ENCODE results near the gene NEUROG1. TPM values are rescaled to one million over a fixed set of nuclear protein-coding genes. Genes with fewer than 3 reads are reported as not detected.
"Not testable (repeated sequence)": the region's sequence is repeated elsewhere in the genome, so short reads cannot be mapped to it uniquely, and the experiment has no call there.

The NEUROG1 gene
- polyA plus RNA-seq, 3 donors = not detected

DNA sequence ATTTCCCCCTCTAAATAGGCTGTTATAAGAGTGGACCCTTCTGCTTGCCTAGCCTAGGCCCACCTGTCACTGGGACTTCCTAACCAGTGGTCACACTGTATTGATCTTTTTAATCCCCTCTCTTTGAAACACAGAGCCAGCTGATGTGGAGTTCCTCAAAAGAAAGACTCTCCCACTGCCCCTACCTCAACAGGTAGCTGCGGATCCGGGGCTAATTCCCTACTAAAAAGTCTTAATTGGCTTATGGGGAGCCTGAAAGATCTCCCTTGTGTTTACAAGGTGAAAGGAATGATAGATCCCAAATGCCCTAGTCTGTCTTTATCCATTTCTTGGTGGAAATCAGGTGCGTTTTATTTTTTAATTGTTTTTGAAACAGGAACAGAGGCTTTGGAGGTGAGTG lies 2.0 kb downstream of the NEUROG1 start:
- intact Hi-C loops (cut with micrococcal nuclease) = no loop called here
- peaks cover 82 to 98% (median 89%) of the 10 kb centered on the region in 3 donors for H3K27me3 Mint-ChIP-seq (ENCODE audit: low read depth in 3 of 3)
- H3K9me3 ChIP-seq (replicated peaks in 1 of 2; ENCODE audit: control insufficient read depth in 1 of 2, insufficient read depth in 1 of 2, low read length in 2 of 2) = peaks cover 0 to 37% of the 10 kb centered on the region in 2 donors
- peaks cover 5 to 8% of the 10 kb centered on the region in 2 donors for H3K4me1 ChIP-seq (ENCODE audit: control insufficient read depth in 1 of 2, insufficient read depth in 2 of 2, low read length in 2 of 2)
- DNase-seq = no peak
- peaks cover 13% of the 10 kb centered on the region for H3K4me1 Mint-ChIP-seq
- H3K9me3 Mint-ChIP-seq = peaks cover 0 to 28% (median 13%) of the 10 kb centered on the region in 7 donors
- no peak overlapping the region for H3K27ac ChIP-seq (ENCODE audit: low read depth in 1 of 2, low read length in 2 of 2)
- TF ChIP-seq, protein P1, sequence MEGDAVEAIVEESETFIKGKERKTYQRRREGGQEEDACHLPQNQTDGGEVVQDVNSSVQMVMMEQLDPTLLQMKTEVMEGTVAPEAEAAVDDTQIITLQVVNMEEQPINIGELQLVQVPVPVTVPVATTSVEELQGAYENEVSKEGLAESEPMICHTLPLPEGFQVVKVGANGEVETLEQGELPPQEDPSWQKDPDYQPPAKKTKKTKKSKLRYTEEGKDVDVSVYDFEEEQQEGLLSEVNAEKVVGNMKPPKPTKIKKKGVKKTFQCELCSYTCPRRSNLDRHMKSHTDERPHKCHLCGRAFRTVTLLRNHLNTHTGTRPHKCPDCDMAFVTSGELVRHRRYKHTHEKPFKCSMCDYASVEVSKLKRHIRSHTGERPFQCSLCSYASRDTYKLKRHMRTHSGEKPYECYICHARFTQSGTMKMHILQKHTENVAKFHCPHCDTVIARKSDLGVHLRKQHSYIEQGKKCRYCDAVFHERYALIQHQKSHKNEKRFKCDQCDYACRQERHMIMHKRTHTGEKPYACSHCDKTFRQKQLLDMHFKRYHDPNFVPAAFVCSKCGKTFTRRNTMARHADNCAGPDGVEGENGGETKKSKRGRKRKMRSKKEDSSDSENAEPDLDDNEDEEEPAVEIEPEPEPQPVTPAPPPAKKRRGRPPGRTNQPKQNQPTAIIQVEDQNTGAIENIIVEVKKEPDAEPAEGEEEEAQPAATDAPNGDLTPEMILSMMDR (IDR thresholded peaks at IDR 0.05) = no peak
- H3K36me3 ChIP-seq (replicated peaks in 1 of 2; ENCODE audit: control insufficient read depth in 1 of 2, insufficient read depth in 2 of 2, low read length in 2 of 2) = no peaks in the 10 kb centered on the region
- H3K4me3 ChIP-seq (replicated peaks in 1 of 3; ENCODE audit: low read depth in 2 of 3, low read length in 3 of 3) = no peak overlapping the region
- no peak overlapping the region for H2AFZ ChIP-seq (ENCODE audit: insufficient read depth, low read depth, low read length, poor library complexity, severe bottlenecking)
- no peak overlapping the region for H3K9ac ChIP-seq (ENCODE audit: insufficient read depth, low read length, poor library complexity, severe bottlenecking)
- no peaks in the 10 kb centered on the region for H4K20me1 ChIP-seq (ENCODE audit: insufficient read depth, low read length)
- H3K36me3 Mint-ChIP-seq = no peaks in the 10 kb centered on the region
- no peaks in the 10 kb centered on the region for H3K79me2 ChIP-seq (ENCODE audit: insufficient read depth, low read length)
- no CpG with 5 or more reads among the region's 3 CpGs for WGBS (ENCODE audit: insufficient coverage)
- no peak overlapping the region for H3K27ac Mint-ChIP-seq
- no peak overlapping the region for H3K4me2 ChIP-seq (replicated peaks; ENCODE audit: extremely low read depth, low read length, poor library complexity, severe bottlenecking)
- peaks cover 83 to 96% of the 10 kb centered on the region in 2 donors for H3K27me3 ChIP-seq (ENCODE audit: control insufficient read depth in 2 of 2, insufficient read depth in 2 of 2, low read length in 2 of 2)
- H3K4me3 Mint-ChIP-seq = peak overlapping the region in 1 of 2 donors; percentile 67

DNA sequence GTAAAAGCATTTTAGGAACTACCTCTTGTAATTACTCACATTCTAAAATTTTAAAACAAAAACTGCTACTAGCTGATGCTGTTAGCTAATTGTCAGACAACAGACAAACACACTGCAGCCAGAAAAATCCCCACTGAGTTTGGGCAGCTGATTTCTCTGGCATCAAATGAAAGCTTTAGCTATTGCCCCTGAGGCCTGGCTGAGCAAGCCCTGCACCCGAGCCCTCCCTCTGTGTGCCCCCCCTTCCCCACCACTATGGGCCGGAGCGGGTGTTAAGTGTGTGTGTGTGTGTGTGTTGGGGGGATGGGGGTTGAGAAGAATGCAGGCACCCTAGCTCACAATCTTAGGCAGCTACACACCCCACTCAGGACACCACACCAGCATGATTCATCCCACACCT lies 2.4 kb downstream of the NEUROG1 start:
- H3K36me3 Mint-ChIP-seq = no peaks in the 10 kb centered on the region
- peaks cover 83 to 95% of the 10 kb centered on the region in 2 donors for H3K27me3 ChIP-seq (ENCODE audit: control insufficient read depth in 2 of 2, insufficient read depth in 2 of 2, low read length in 2 of 2)

DNA sequence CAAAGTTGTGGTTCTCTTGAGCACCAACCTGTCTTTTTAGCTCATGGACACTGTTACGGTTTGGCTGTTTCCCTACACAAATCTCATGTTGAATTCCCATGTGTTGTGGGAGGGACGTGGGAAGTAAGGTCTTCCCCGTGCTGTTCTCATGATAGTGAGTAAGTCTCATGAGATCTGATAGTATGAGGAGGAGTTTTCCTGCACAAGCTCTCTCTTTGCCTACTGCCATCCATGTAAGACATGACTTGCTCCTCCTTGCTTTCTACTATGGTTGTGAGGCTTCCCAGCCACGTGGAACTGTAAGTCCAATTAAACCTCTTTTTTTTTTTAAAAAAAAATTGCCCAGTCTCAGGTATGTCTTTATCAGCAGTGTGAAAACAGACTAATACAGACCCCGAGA lies 6.2 kb downstream of the NEUROG1 start:
- Mint-ChIP-seq H3K27me3 (ENCODE audit: low read depth in 3 of 3) (peaks cover 51 to 76% (median 62%) of the 10 kb centered on the region in 3 donors), H3K4me3 (peak overlapping the region in 1 of 2 donors; percentile 16), H3K9me3 (peaks cover 0 to 26% (median 8%) of the 10 kb centered on the region in 7 donors)
- H3K79me2 ChIP-seq (ENCODE audit: insufficient read depth, low read length); H3K9ac ChIP-seq (ENCODE audit: insufficient read depth, low read length, poor library complexity, severe bottlenecking); DNase-seq; H2AFZ ChIP-seq (ENCODE audit: insufficient read depth, low read depth, low read length, poor library complexity, severe bottlenecking); H3K27ac ChIP-seq (ENCODE audit: low read depth in 1 of 2, low read length in 2 of 2); H3K36me3 Mint-ChIP-seq; H3K4me1 ChIP-seq (ENCODE audit: control insufficient read depth in 1 of 2, insufficient read depth in 2 of 2, low read length in 2 of 2); H3K4me3 ChIP-seq (replicated peaks in 1 of 3; ENCODE audit: low read depth in 2 of 3, low read length in 3 of 3); H3K4me2 ChIP-seq (replicated peaks; ENCODE audit: extremely low read depth, low read length, poor library complexity, severe bottlenecking); H3K4me1 Mint-ChIP-seq; H3K36me3 ChIP-seq (replicated peaks in 1 of 2; ENCODE audit: control insufficient read depth in 1 of 2, insufficient read depth in 2 of 2, low read length in 2 of 2); intact Hi-C loops (cut with micrococcal nuclease); H3K27ac Mint-ChIP-seq; H4K20me1 ChIP-seq (ENCODE audit: insufficient read depth, low read length): not testable (repeated sequence)
- WGBS (ENCODE audit: insufficient coverage) = no CpG with 5 or more reads among the region's 5 CpGs
- H3K9me3 ChIP-seq (replicated peaks in 1 of 2; ENCODE audit: control insufficient read depth in 1 of 2, insufficient read depth in 1 of 2, low read length in 2 of 2) = peaks cover 0 to 12% of the 10 kb centered on the region in 2 donors
- H3K27me3 ChIP-seq (ENCODE audit: control insufficient read depth in 2 of 2, insufficient read depth in 2 of 2, low read length in 2 of 2) = peaks cover 73 to 76% of the 10 kb centered on the region in 2 donors

More for the DNA sequence above, 2.4 kb downstream of the NEUROG1 start:
- WGBS (ENCODE audit: insufficient coverage) = no CpG with 5 or more reads among the region's 3 CpGs
- no peak overlapping the region for H3K27ac ChIP-seq (ENCODE audit: low read depth in 1 of 2, low read length in 2 of 2)
- H2AFZ ChIP-seq (ENCODE audit: insufficient read depth, low read depth, low read length, poor library complexity, severe bottlenecking) = no peak overlapping the region
- H3K4me3 ChIP-seq (replicated peaks in 1 of 3; ENCODE audit: low read depth in 2 of 3, low read length in 3 of 3) = no peak overlapping the region
- Mint-ChIP-seq H3K9me3 (peaks cover 0 to 28% (median 13%) of the 10 kb centered on the region in 7 donors), H3K27ac (no peak overlapping the region), H3K27me3 (ENCODE audit: low read depth in 3 of 3) (peaks cover 82 to 95% (median 85%) of the 10 kb centered on the region in 3 donors), H3K4me1 (peaks cover 13% of the 10 kb centered on the region), H3K4me3 (peak overlapping the region in 1 of 2 donors; percentile 49)
- H3K4me2 ChIP-seq (replicated peaks; ENCODE audit: extremely low read depth, low read length, poor library complexity, severe bottlenecking) = no peak overlapping the region
- peaks cover 0 to 37% of the 10 kb centered on the region in 2 donors for H3K9me3 ChIP-seq (replicated peaks in 1 of 2; ENCODE audit: control insufficient read depth in 1 of 2, insufficient read depth in 1 of 2, low read length in 2 of 2)
- no peaks in the 10 kb centered on the region for H4K20me1 ChIP-seq (ENCODE audit: insufficient read depth, low read length)
- H3K4me1 ChIP-seq (ENCODE audit: control insufficient read depth in 1 of 2, insufficient read depth in 2 of 2, low read length in 2 of 2) = peaks cover 5 to 8% of the 10 kb centered on the region in 2 donors
- no peaks in the 10 kb centered on the region for H3K79me2 ChIP-seq (ENCODE audit: insufficient read depth, low read length)
- H3K9ac ChIP-seq (ENCODE audit: insufficient read depth, low read length, poor library complexity, severe bottlenecking) = no peak overlapping the region
- intact Hi-C loops (cut with micrococcal nuclease) = no loop called here
- no peak for DNase-seq
- no peaks in the 10 kb centered on the region for H3K36me3 ChIP-seq (replicated peaks in 1 of 2; ENCODE audit: control insufficient read depth in 1 of 2, insufficient read depth in 2 of 2, low read length in 2 of 2)
- TF ChIP-seq, protein P1 (IDR thresholded peaks at IDR 0.05) = no peak
